A549 (cell line): Measurements from ENCODE around the gene ATP2C1.

Experiments
- BCL3 ChIP-seq: fragments of >200 bp; sonication (Bioruptor Twin); formaldehyde crosslinking; IDR thresholded peaks from 3 replicates; pipeline ENCODE4 v1.6.1; 2016
- CEBPB ChIP-seq, 2 experiments: fragments of >200 bp in 1 of 2; sonication (Bioruptor Twin) in 1 of 2; formaldehyde crosslinking in 1 of 2; IDR thresholded peaks; 2 replicates each; pipeline ENCODE4 v1.6.1; 2012 to 2016
- CHD4 ChIP-seq: fragments of 200-600 bp; sonication (generic); IDR thresholded peaks from 2 replicates; pipeline ENCODE4 v1.6.1; 2016; ENCODE audit warnings: antibody characterized with exemption, mild to moderate bottlenecking, borderline replicate concordance
- CTCF ChIP-seq: fragments of >200 bp; sonication (Bioruptor Twin); formaldehyde crosslinking; IDR thresholded peaks from 3 replicates; pipeline ENCODE4 v1.5.1; 2016
- MAX ChIP-seq: IDR thresholded peaks from 2 replicates; pipeline ENCODE4 v1.6.1; 2012
- POLR2A ChIP-seq: IDR thresholded peaks from 2 replicates; pipeline ENCODE4 v1.6.1; 2012; ENCODE audit warnings: mild to moderate bottlenecking, low read length

- TF ChIP-seq MAX, result no peak
- no peak for TF ChIP-seq POLR2A
- TF ChIP-seq CTCF, result no peak
- TF ChIP-seq CEBPB (IDR thresholded peaks at IDR 0.05), result no peak
- no peak for TF ChIP-seq CHD4
- no peak for TF ChIP-seq BCL3
These were observed 67.6 kb downstream of the ATP2C1 start for GRCh38 chr3:130961458-130961857.
